ENCODE data around the gene MESP1.

MESP1 gene

DNA sequence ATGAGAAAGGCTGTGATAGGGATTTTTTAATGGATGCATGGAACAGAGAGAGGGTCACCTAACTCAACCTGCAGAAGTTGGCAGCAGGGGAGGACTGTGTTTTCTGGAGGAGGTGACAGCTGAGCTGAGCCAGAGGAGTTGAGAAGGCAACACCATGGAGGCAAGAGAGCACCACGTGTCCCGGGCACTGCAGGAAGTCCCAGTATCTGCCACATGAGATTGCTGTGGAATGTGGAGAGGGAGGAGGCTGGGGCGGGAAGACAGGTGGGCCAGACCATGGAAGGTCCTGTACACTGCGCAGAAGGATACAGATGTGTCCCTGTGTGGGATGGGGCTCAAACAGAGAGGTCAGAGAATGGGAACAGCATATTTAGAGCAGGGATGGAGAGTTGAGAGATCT is 15.3 kb downstream of the MESP1 start:
- no peak for DNase-seq (ENCODE audit: extremely low read depth, low read depth)
- TF ChIP-seq, protein P1, sequence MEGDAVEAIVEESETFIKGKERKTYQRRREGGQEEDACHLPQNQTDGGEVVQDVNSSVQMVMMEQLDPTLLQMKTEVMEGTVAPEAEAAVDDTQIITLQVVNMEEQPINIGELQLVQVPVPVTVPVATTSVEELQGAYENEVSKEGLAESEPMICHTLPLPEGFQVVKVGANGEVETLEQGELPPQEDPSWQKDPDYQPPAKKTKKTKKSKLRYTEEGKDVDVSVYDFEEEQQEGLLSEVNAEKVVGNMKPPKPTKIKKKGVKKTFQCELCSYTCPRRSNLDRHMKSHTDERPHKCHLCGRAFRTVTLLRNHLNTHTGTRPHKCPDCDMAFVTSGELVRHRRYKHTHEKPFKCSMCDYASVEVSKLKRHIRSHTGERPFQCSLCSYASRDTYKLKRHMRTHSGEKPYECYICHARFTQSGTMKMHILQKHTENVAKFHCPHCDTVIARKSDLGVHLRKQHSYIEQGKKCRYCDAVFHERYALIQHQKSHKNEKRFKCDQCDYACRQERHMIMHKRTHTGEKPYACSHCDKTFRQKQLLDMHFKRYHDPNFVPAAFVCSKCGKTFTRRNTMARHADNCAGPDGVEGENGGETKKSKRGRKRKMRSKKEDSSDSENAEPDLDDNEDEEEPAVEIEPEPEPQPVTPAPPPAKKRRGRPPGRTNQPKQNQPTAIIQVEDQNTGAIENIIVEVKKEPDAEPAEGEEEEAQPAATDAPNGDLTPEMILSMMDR (IDR thresholded peaks at IDR 0.05; ENCODE audit: low read depth, low read length), result no peak

- TF ChIP-seq, protein P1 (IDR thresholded peaks at IDR 0.05; ENCODE audit: low read depth, low read length), result no peak
- no peak for DNase-seq (ENCODE audit: extremely low read depth, low read depth)
Observed at GRCh38 chr15:89732451-89733172, 18.4 kb downstream of the MESP1 start.

DNA sequence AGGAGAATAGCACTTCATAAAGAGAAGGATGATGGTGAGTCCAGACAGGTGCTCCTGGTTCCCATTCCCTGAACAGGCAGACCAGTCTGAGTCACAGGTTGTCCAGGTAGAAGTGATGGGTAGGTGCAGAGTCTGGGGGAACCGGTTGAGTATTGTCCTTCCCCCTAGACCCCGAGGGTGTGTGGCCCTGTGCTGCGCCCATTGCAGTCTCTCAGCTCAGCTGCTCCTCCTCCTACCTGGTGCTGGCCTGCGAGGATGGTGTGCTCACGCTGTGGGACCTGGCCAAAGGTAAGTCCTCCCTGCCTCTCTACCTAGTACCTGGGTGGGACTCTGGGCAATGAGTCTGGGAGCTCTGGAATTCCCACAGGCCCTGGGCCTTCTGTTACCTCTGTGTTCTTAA is 19.8 kb downstream of the MESP1 start:
- TF ChIP-seq, protein P1 (IDR thresholded peaks at IDR 0.05; ENCODE audit: low read depth, low read length), result no peak
- no peak for DNase-seq (ENCODE audit: extremely low read depth, low read depth)

DNA sequence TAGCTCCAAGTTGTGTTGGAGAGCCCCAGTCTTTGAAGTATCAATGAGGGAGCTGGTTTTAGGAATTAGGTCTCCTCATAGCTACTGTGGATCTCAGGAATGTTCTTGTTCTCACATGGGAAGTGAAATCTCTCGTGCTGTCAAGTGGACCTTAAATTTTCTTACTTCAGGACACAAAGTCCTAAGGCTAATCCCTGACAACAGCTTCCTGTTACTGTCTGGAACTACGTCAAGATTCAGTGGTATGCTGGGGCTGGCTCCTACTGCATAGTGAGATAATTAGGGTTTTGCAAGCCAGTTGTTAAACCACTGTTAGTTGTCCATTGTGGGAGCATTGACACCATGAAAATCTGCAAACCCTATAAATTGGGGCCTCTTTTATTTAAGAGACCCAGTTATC is 22.8 kb downstream of the MESP1 start:
- TF ChIP-seq, protein P1 (IDR thresholded peaks at IDR 0.05; ENCODE audit: low read depth, low read length), result no peak
- DNase-seq (ENCODE audit: extremely low read depth, low read depth), result no peak

- TF ChIP-seq, protein P1 (IDR thresholded peaks at IDR 0.05; ENCODE audit: low read depth, low read length), result no peak
- DNase-seq (ENCODE audit: extremely low read depth, low read depth), result no peak
Observed at GRCh38 chr15:89725064-89725463, 26.0 kb downstream of the MESP1 start.

DNA sequence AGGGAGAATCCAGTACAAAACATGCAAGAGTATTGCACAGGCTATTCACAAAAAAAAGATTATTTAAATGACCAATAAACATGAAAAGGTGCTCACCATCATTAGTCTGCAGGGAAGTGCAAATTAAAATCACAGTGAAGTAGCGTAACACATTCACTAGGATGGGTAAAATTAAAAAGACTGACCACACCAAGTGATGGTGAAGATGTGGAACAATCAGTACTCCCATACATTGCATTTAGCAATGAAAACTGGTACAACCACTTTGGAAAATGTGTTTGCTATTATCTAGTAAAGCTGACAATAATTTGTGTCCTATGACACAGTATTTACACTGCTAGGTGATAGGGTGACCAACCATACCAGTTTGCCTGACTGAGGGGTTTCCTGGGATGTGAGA is 26.4 kb downstream of the MESP1 start:
- DNase-seq (ENCODE audit: extremely low read depth, low read depth), result no peak
- TF ChIP-seq, protein P1 (IDR thresholded peaks at IDR 0.05; ENCODE audit: low read depth, low read length), result no peak

- TF ChIP-seq, protein P1 (IDR thresholded peaks at IDR 0.05; ENCODE audit: low read depth, low read length), result no peak
- DNase-seq (ENCODE audit: extremely low read depth, low read depth), result no peak
Observed at GRCh38 chr15:89723031-89723430, 28.0 kb downstream of the MESP1 start.

Measured in AG09319 (cell line).